GM06990 (cell line): ENCODE measurements around the gene TRIM9.

Source experiments
- DNase-seq: peaks from one replicate; pipeline ENCODE4 v3.0.0-alpha.2; 2011; ENCODE audit not compliant: insufficient read length; ENCODE audit errors: extremely low read depth
- H3K27me3 ChIP-seq: replicated peaks from 2 replicates; pipeline ENCODE4 v1.6.0; 2011; ENCODE audit warnings: low read length; ENCODE audit not compliant: control insufficient read depth, insufficient read depth
- H3K36me3 ChIP-seq: 2 replicates; pipeline ENCODE4 v1.5.1; 2011; ENCODE audit warnings: low read length; ENCODE audit not compliant: control insufficient read depth, insufficient read depth
- H3K4me3 ChIP-seq: replicated peaks from 2 replicates; pipeline ENCODE4 v1.5.1; 2011; ENCODE audit warnings: low read depth, mild to moderate bottlenecking, control low read depth, low read length
- CTCF ChIP-seq: IDR thresholded peaks from 2 replicates; pipeline ENCODE4 v1.5.1; 2011; ENCODE audit warnings: low read length, control low read depth, mild to moderate bottlenecking, inconsistent platforms; ENCODE audit not compliant: insufficient read depth, poor library complexity, severe bottlenecking

TRIM9 gene

DNA sequence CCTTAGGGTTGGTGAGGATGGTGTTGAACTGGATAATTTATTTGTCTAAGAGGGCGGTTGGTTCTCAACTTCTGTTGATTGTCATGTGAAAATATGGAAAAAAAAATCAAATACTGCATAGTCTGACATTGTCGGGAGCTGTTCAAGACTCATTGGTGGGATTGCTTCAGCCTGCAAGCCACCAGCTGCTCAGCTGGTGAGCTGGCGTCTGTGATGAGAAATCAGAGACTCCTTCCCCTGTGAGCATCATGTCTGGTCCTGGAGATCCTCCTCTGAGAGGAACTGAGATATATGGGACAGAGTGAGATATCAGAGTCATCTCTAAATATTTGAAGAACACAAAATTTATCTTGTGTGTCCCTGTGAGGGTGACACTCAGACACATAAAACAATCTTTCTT, 49.9 kb downstream of the TRIM9 start:
- Histone ChIP-seq H3K36me3 (no peaks in the 10 kb centered on the region), H3K4me3 (no peak overlapping the region), H3K27me3 (peaks cover 3% of the 10 kb centered on the region)
- DNase-seq, result no peak
- TF ChIP-seq CTCF, result no peak

DNA sequence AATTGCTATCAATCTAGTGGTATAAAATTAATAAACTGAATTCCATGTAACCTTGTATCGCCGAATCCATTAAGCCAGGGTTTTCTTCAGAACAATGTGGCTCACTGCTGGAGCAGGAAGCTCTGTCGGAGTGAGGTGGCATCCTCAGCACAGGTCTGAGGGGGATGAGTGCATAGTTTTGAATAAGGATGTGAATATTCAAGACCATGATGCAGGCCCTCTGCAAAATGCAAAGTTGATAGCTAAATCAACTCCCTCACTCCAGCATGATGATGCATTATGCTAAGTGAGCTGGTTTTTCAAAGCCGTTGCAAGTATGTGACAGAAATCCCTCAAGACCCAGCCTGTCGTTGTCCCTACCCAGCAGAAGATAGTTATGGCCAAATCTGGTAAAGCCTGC, 53.0 kb downstream of the TRIM9 start:
- TF ChIP-seq CTCF, result no peak
- no peak overlapping the region for H3K4me3 ChIP-seq
- no peaks in the 10 kb centered on the region; the same call in none of the 2 replicates for H3K27me3 ChIP-seq
- no peak for DNase-seq
- no peaks in the 10 kb centered on the region for H3K36me3 ChIP-seq

DNA sequence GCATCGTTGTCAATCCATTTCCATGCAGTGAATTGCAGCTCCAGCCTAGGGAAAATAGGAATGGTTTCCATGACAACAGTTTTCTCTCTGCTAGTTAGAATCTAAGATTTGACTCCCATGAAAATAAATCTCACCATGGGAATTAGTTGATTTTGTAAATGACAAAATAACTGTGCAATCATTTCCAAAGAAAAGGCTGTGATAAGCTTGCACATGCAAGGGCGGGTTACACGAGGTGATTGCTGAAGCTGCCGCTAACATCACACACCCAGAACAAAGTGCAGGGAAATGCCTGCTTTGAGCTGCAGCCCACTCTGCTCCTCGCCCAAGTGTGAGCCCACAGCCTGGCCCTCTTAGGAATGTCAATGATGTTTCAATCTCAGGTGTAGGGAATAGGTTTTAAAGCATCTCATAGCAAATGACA, 53.8 kb downstream of the TRIM9 start:
- no peak for TF ChIP-seq CTCF

GRCh38 chr14:51039252-51039651, 55.7 kb downstream of the TRIM9 start:
- no peak for TF ChIP-seq CTCF
- H3K4me3 ChIP-seq, result no peak overlapping the region
- H3K36me3 ChIP-seq, result no peaks in the 10 kb centered on the region
- no peak for DNase-seq
- H3K27me3 ChIP-seq, result no peaks in the 10 kb centered on the region; the same call in none of the 2 replicates

More for the DNA sequence above, 53.8 kb downstream of the TRIM9 start:
- Histone ChIP-seq H3K27me3 (no peaks in the 10 kb centered on the region; the same call in none of the 2 replicates), H3K4me3 (no peak overlapping the region), H3K36me3 (no peaks in the 10 kb centered on the region)
- no peak for DNase-seq

GRCh38 chr14:51035611-51036192, 59.2 kb downstream of the TRIM9 start:
- no peaks in the 10 kb centered on the region for H3K36me3 ChIP-seq
- DNase-seq, result no peak
- H3K27me3 ChIP-seq, result no peaks in the 10 kb centered on the region; the same call in none of the 2 replicates
- H3K4me3 ChIP-seq, result no peak overlapping the region
- TF ChIP-seq CTCF, result no peak
